Measurements from ENCODE around the gene CRYBG1. TPM values are rescaled to one million over a fixed set of nuclear protein-coding genes. Genes with fewer than 3 reads are reported as not detected.

The CRYBG1 gene
- total and polyA plus RNA-seq, 2 of the 13 experiments (the other 11 are each of a cell fraction or from before 2014, with no cell fraction given) = 10.1 to 21.9 TPM

- TF ChIP-seq RERE (CRISPR knock-in tag; IDR thresholded peaks at IDR 0.05; ENCODE audit: low read depth) (no peak), ZNF572 (CRISPR knock-in tag; IDR thresholded peaks at IDR 0.05) (no peak)
These were observed 20.7 kb downstream of the CRYBG1 start (continued) for GRCh38 chr6:106381223-106381622.

- H4K20me1 ChIP-seq (ENCODE audit: insufficient read depth, low read length) = no peaks in the 10 kb centered on the region
- DNase-seq (ENCODE audit: low spot score) (no peak), ATAC-seq (no peak), FAIRE-seq (no peak)
- H3K4me2 ChIP-seq (ENCODE audit: low read depth, low read length) = no peak overlapping the region
- intact Hi-C loops (cut with micrococcal nuclease; ENCODE audit: unreplicated experiment) = no loop called here
- H3K79me2 ChIP-seq (ENCODE audit: insufficient read depth, low read length) = no peaks in the 10 kb centered on the region
- no TSS peak for BruUV-seq (replicated peaks)
- peaks cover 0 to 9% of the 10 kb centered on the region in 2 experiments; a peak in 2 of 5 replicates for H3K27me3 ChIP-seq (ENCODE audit: control insufficient read depth in 1 of 2, insufficient read depth in 2 of 2, low read length in 2 of 2)
- in situ Hi-C loops (cut with HindIII; ENCODE audit: extremely low pct_ligation_motif_present, low pct_unique_long_range_greater_than_20kb) = no loop called here
- POLR2A ChIA-PET = no interaction called here
- no peak overlapping the region for H2AFZ ChIP-seq (ENCODE audit: low read length)
- no peaks in the 10 kb centered on the region for H3K36me3 ChIP-seq (replicated peaks in 1 of 2; ENCODE audit: control insufficient read depth in 1 of 2, insufficient read depth in 2 of 2, low read length in 2 of 2)
- H3K9me3 ChIP-seq (ENCODE audit: low read length) = no peaks in the 10 kb centered on the region
- CTCF ChIA-PET (ENCODE audit: low intra/inter-chr PET ratio, low total read pairs) = no interaction called here
- no peaks in the 10 kb centered on the region for H3K4me1 ChIP-seq (ENCODE audit: insufficient read depth, low read length)
- H3K27ac ChIP-seq (ENCODE audit: extremely low read length, insufficient read depth, low read length) = no peak overlapping the region
- WGBS (ENCODE audit: low lambda C conversion rate) = 17% methylated on average over 1 of the region's 1 CpG
- no peak overlapping the region for H3K4me3 ChIP-seq (replicated peaks in 1 of 3; ENCODE audit: insufficient read depth in 1 of 3, low read depth in 2 of 3, low read length in 3 of 3)
- no peak overlapping the region for H3K9ac ChIP-seq (ENCODE audit: insufficient read depth, low read depth, low read length)
- TF ChIP-seq ZNF784 (CRISPR knock-in tag; IDR thresholded peaks at IDR 0.05; ENCODE audit: borderline replicate concordance) = no peak
- no peak for TF ChIP-seq HMGA1 (CRISPR knock-in tag; conservative IDR thresholded peaks at IDR 0.05)
- TF ChIP-seq GRHL1 (CRISPR knock-in tag; conservative IDR thresholded peaks at IDR 0.05) = no peak
- no peak for TF ChIP-seq CSRNP2 (CRISPR knock-in tag; conservative IDR thresholded peaks at IDR 0.05; ENCODE audit: low read depth)
- no peak for TF ChIP-seq HDAC2 (CRISPR knock-in tag; IDR thresholded peaks at IDR 0.05)
- TF ChIP-seq ZNF335 (CRISPR knock-in tag; IDR thresholded peaks at IDR 0.05) = no peak
- no peak for TF ChIP-seq LRRFIP1 (CRISPR knock-in tag; conservative IDR thresholded peaks at IDR 0.05)
These were observed 21.4 kb downstream of the CRYBG1 start for GRCh38 chr6:106381881-106382280.
